SU-DHL-6 (cell line): ENCODE results near the gene COL6A3.

ENCODE experiments used
- CTCF ChIP-seq: fragments of 200-600 bp; sonication (generic); IDR thresholded peaks from one replicate; pipeline ENCODE4 v1.5.1; 2017; ENCODE audit warnings: antibody characterized with exemption, mild to moderate bottlenecking, low read length, moderate library complexity; ENCODE audit not compliant: insufficient read depth, poor library complexity, severe bottlenecking
- EZH2phosphoT487 ChIP-seq: fragments of 200-600 bp; sonication (generic), shearing (Covaris generic); conservative IDR thresholded peaks from 2 replicates; pipeline ENCODE4 v1.6.1; 2018; ENCODE audit warnings: mild to moderate bottlenecking, antibody characterized with exemption, low read length, moderate library complexity, mixed read lengths

GRCh38 chr2:237297421-237298150, 116.4 kb downstream of the COL6A3 start:
- TF ChIP-seq CTCF (no peak), EZH2phosphoT487 (no peak)
